Measurements from ENCODE around the gene KCTD17. TPM values are rescaled to one million over a fixed set of nuclear protein-coding genes. Genes with fewer than 3 reads are reported as not detected.
"Not testable (repeated sequence)": the region's sequence is repeated elsewhere in the genome, so short reads cannot be mapped to it uniquely, and the experiment has no call there.

Gene KCTD17
- polyA plus RNA-seq, 1 donor from 2014 or later, result 13.3 TPM

DNA sequence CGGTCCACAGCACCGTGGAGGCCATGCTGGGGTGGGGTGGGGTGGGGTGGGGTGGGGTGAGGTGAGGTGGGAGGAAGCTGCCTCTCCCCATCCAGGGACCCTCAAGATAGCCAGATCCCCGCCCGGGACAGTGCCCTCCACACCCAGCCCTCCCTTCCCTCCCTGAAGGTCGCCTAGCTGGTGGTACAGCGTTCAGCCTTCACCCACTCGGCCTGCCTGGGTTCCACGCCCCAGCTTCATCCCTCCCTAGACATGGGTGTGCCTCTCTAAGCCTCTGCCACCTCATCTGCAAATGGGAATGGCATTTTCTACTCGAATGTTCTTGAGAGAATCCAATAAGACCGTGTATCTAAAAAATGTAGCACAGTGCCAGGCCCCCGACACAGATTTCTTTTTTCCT lies 17.8 kb downstream of the KCTD17 start:
- Mint-ChIP-seq H3K4me3 (no peak overlapping the region), H3K4me1 (peaks cover 0 to 1% (median 0%) of the 10 kb centered on the region in 3 donors), H3K9me3 (no peaks in the 10 kb centered on the region), H3K27ac (no peak overlapping the region), H3K36me3 (no peaks in the 10 kb centered on the region), H3K27me3 (peaks cover 18% of the 10 kb centered on the region)

- Mint-ChIP-seq H3K9me3 (no peaks in the 10 kb centered on the region), H3K4me1 (peaks cover 0 to 1% (median 0%) of the 10 kb centered on the region in 3 donors), H3K4me3 (no peak overlapping the region), H3K27ac (no peak overlapping the region), H3K36me3 (no peaks in the 10 kb centered on the region), H3K27me3 (peaks cover 22% of the 10 kb centered on the region)
These were observed 18.2 kb downstream of the KCTD17 start for GRCh38 chr22:37069719-37070118.

DNA sequence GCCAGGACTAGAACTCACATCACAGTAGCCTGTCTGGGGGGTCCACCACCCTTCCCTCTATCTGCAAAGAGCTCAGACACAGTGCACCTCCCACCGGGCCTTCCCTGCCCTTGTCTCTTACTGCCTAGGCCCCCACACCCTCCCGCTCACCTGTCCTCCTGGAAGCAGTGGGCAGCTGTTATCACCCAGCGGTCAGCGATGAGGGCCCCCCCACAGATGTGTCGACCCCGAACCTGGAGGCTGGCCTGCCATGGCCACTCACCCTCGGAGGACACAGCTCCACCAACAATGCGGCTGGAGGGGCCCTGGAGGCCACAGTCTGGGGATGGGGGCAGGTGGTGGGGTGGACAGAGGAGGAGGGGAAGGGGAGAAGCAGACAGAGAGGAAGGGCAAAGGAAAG lies 18.8 kb downstream of the KCTD17 start:
- Mint-ChIP-seq H3K27me3 (peaks cover 25% of the 10 kb centered on the region), H3K4me1 (peaks cover 0 to 1% (median 0%) of the 10 kb centered on the region in 3 donors), H3K4me3 (no peak overlapping the region), H3K36me3 (no peaks in the 10 kb centered on the region), H3K27ac (no peak overlapping the region), H3K9me3 (no peaks in the 10 kb centered on the region)

DNA sequence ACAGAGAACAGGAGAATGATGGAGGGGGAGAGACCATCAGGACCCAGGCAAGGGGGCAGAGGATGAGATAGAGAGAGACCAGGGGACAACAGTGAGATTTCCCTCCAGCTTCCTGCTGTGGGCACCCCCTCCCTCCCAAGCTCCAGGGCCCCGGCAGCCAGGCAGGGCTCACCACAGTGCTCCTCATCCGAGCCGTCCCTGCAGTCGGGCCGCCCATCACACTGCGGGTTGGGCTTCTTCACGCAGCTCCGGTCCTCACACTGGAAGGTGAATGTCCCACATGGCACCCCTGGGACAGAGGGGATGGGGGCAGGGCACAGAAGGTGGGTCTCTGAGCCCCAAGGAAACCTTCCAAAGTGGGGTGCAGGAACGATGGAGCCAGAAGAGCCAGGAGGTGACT lies 19.2 kb downstream of the KCTD17 start:
- Mint-ChIP-seq H3K27ac (no peak overlapping the region), H3K4me1 (peaks cover 0 to 1% (median 0%) of the 10 kb centered on the region in 3 donors), H3K27me3 (peaks cover 25% of the 10 kb centered on the region), H3K9me3 (no peaks in the 10 kb centered on the region), H3K4me3 (no peak overlapping the region), H3K36me3 (no peaks in the 10 kb centered on the region)

GRCh38 chr22:37071850-37072592 lies 20.5 kb downstream of the KCTD17 start:
- H3K4me3 Mint-ChIP-seq, H3K36me3 Mint-ChIP-seq, H3K9me3 Mint-ChIP-seq, H3K27ac Mint-ChIP-seq, H3K4me1 Mint-ChIP-seq: not testable (repeated sequence)
- H3K27me3 Mint-ChIP-seq, result peaks cover 24% of the 10 kb centered on the region

- Mint-ChIP-seq H3K36me3 (no peaks in the 10 kb centered on the region), H3K27ac (no peak overlapping the region), H3K4me3 (no peak overlapping the region), H3K27me3 (peaks cover 20% of the 10 kb centered on the region), H3K9me3 (no peaks in the 10 kb centered on the region), H3K4me1 (no peaks in the 10 kb centered on the region)
These were observed 21.1 kb downstream of the KCTD17 start for GRCh38 chr22:37072673-37073072.

- Mint-ChIP-seq H3K4me3 (no peak overlapping the region), H3K36me3 (no peaks in the 10 kb centered on the region), H3K9me3 (no peaks in the 10 kb centered on the region), H3K27me3 (peaks cover 16% of the 10 kb centered on the region), H3K27ac (no peak overlapping the region), H3K4me1 (peaks cover 0 to 9% (median 5%) of the 10 kb centered on the region in 3 donors)
These were observed 23.0 kb downstream of the KCTD17 start for GRCh38 chr22:37074537-37074936.

DNA sequence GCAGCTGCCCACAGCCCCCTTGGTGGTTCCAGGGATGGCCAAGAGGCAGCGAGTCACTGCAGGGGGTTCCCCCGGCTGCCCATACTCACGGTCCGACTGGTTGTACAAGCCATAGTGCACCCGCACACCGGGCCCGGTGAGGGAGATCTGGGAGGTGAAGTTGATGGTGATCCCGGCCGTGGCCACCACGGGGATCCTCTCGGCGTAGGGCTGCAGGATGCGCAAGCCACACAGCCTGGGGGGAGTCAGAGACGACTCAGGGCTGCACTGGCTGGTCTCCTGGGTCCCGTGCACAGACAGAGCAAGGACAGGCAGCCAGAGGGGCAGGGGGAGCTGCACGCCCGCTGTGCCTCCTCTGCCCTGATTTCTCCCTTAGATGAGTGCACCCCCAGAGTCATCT lies 23.5 kb downstream of the KCTD17 start:
- Mint-ChIP-seq H3K4me1 (peaks cover 0 to 9% (median 5%) of the 10 kb centered on the region in 3 donors), H3K4me3 (no peak overlapping the region), H3K9me3 (no peaks in the 10 kb centered on the region), H3K36me3 (no peaks in the 10 kb centered on the region), H3K27ac (no peak overlapping the region), H3K27me3 (peaks cover 11% of the 10 kb centered on the region)

DNA sequence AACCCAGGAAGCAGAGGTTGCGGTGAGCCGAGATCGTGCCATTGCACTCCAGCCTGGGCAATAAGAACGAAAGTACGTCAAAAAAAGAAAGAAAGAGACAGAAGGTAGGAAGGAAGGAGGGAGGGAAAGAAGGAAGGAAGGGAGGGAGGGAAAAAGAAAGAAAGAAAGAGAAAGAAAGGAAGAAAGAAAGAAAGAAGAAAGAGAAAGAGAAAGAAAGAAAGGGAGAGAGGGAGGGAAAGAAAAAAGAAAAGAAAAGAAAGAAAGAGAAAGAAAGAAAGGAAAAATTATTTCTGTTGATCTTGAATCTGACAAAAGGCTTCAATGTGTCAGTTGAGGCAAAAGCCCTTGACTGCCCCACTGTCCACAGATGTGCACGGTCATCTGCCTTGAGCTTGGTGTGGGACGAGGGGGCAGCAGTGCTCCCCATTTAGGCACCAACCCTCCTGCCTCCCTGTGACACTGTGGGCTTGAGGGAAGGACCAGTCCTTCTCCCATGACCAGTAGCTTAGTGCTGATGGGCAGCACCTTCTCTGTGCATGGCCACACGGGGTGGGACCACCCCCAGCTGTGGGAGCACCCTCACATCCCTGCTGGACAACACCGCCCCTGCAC lies 24.4 kb downstream of the KCTD17 start:
- H3K4me3 Mint-ChIP-seq, result no peak overlapping the region
- H3K36me3 Mint-ChIP-seq, result no peaks in the 10 kb centered on the region
- no peaks in the 10 kb centered on the region for H3K9me3 Mint-ChIP-seq
- peaks cover 0 to 12% (median 5%) of the 10 kb centered on the region in 3 donors for H3K4me1 Mint-ChIP-seq
- no peak overlapping the region for H3K27ac Mint-ChIP-seq
- H3K27me3 Mint-ChIP-seq, result peaks cover 10% of the 10 kb centered on the region

DNA sequence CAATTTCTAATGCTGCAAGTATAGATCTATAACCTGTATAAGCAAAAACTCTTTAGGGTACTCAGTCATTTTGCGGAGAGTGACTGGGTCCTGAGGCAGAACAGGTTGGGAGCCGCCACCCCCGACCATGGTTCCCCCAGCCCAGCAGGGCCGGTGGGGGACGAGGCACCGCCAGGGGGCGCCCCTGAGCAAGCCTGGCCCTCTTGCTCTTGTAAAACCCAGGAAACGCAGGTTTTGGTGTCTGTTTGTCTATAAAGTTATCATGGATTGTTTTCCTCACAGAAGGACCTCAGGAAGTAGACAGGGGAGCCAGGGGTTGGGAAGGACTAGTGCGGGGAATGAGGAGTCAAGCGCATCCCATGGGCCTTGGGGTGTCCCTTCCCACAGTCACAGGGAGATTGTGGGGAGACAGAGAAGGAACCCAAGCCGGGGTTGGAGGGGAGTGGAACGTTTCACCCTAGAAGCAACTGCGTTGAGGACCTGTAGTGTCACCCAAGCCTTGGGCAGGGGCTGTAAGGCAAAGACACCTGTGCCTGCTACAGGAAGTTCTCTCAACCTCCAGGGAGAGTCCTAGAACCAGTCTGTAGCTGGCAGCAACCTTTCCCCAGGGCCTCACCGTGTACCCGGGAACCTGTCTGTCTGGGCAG lies 26.4 kb downstream of the KCTD17 start:
- Mint-ChIP-seq H3K9me3 (no peaks in the 10 kb centered on the region), H3K27me3 (peaks cover 10% of the 10 kb centered on the region), H3K4me1 (peaks cover 0 to 12% (median 5%) of the 10 kb centered on the region in 3 donors), H3K36me3 (no peaks in the 10 kb centered on the region), H3K27ac (peak overlapping the region in 2 of 3 donors; percentile 16 to 55), H3K4me3 (no peak overlapping the region)

DNA sequence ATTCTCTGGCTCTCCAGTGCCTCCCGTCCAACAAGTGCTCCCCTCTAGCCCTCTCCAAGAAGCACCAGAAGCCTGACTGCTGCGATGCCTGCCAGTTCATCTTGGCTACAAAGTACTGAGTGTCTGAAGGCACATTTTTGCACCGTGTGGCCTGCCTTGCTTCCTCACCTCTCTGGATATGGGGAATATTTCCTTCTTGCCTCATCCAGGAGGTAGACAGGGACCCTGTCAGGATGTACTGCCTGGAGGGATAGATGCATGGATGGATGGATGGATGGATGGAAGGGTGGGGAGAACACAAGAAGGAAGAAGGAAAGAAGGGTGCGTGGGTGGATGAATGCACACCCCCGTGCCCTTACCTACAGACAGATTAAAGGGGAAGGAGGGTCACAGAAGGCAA lies 27.6 kb downstream of the KCTD17 start:
- no peaks in the 10 kb centered on the region for H3K36me3 Mint-ChIP-seq
- H3K27ac Mint-ChIP-seq, result peak overlapping the region in 1 of 3 donors; percentile 96
- H3K27me3 Mint-ChIP-seq, result peaks cover 10% of the 10 kb centered on the region
- no peak overlapping the region for H3K4me3 Mint-ChIP-seq
- H3K9me3 Mint-ChIP-seq, result no peaks in the 10 kb centered on the region
- H3K4me1 Mint-ChIP-seq, result peaks cover 0 to 12% (median 5%) of the 10 kb centered on the region in 3 donors

DNA sequence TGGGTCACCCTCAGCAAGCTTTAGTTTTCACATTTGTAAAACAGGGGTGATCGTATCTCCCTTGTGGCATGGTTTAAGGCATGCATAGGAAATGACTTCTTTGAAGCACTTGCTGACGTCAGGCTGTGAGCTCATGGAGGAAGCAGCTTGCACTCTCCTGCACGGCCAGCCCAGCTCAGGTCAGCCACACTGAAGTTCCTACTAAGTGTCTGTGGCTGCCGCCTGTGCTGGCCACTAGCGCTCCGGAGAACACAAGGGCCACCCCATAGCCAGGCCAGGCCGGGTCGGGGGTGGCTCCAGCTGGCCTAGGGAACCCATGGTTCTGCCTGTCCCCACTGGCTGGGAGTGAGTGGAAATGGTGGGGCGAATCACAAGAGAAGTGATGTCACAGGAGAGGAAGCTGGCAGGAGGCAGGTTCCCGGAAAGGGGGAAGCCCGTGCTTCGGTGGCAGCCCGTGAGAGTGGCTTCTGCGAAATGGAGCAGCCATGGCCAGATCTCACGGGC lies 28.2 kb downstream of the KCTD17 start:
- Mint-ChIP-seq H3K27me3 (peaks cover 5% of the 10 kb centered on the region), H3K4me3 (no peak overlapping the region)

DNA sequence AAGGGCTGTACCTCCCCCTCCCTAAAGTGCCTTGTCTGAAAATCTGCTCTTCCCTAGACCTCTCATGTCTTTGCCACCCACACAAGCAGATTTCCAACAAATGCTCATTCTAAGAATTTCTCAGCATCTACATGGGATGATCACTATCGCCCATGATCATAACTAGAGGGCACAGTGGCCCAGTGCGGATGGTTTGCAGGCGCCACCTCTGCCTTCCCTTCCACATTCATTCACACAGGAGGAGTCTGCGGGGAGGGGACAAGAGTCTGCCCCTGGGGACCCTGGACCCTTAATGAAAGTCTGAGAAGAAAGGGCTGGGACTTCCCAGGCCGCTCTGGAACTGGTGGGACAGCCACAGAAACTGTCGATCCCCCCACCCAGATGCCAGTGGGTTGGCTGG lies 28.9 kb downstream of the KCTD17 start:
- Mint-ChIP-seq H3K4me3 (no peak overlapping the region), H3K27ac (peak overlapping the region in 1 of 3 donors; percentile 96), H3K27me3 (peaks cover 2% of the 10 kb centered on the region), H3K9me3 (no peaks in the 10 kb centered on the region), H3K36me3 (no peaks in the 10 kb centered on the region), H3K4me1 (peaks cover 0 to 12% (median 5%) of the 10 kb centered on the region in 3 donors)

More for the DNA sequence above, 28.2 kb downstream of the KCTD17 start:
- Mint-ChIP-seq H3K9me3 (no peaks in the 10 kb centered on the region), H3K27ac (peak overlapping the region in 2 of 3 donors; percentile 39 to 96), H3K4me1 (peaks cover 0 to 12% (median 5%) of the 10 kb centered on the region in 3 donors), H3K36me3 (no peaks in the 10 kb centered on the region)

DNA sequence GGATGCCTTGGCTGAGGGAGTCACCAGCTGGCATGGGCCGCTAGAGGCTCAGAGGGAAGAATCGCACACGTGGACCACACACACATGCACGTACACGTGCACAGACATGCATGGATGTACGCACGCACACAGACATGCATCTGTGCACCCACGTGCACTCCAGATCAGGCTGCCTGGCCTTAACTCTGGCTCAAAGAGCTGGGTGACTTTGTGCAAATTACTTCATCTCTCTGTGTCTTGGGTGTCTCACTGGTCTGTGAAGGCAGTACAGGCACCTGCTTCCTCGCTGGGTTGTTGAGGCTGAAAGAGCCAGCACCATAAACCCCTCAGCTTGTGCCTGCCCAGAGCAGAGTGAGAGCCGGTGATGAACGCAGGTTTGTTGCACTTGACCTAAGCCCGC lies 29.3 kb downstream of the KCTD17 start:
- H3K4me1 Mint-ChIP-seq, result peaks cover 0 to 12% (median 5%) of the 10 kb centered on the region in 3 donors
- no peaks in the 10 kb centered on the region for H3K9me3 Mint-ChIP-seq
- H3K27me3 Mint-ChIP-seq, result peaks cover 2% of the 10 kb centered on the region
- no peak overlapping the region for H3K27ac Mint-ChIP-seq
- no peak overlapping the region for H3K4me3 Mint-ChIP-seq
- H3K36me3 Mint-ChIP-seq, result no peaks in the 10 kb centered on the region

GRCh38 chr22:37082251-37082873 lies 30.8 kb downstream of the KCTD17 start:
- Mint-ChIP-seq H3K36me3 (no peaks in the 10 kb centered on the region), H3K9me3 (no peaks in the 10 kb centered on the region), H3K4me1 (peaks cover 0 to 12% (median 5%) of the 10 kb centered on the region in 3 donors), H3K27me3 (peaks cover 2% of the 10 kb centered on the region), H3K4me3 (no peak overlapping the region), H3K27ac (no peak overlapping the region)
